Ishikawa (cell line): ENCODE measurements around the gene DOK4.

Source experiments
- CEBPB ChIP-seq: IDR thresholded peaks from 2 replicates; pipeline ENCODE4 v1.6.1; 2012
- CREB1 ChIP-seq: IDR thresholded peaks from 2 replicates; pipeline ENCODE4 v1.6.1; 2012; ENCODE audit warnings: low read depth
- EGR1 ChIP-seq: IDR thresholded peaks from 2 replicates; pipeline ENCODE4 v1.6.1; 2012
- EP300 ChIP-seq: IDR thresholded peaks from 2 replicates; pipeline ENCODE4 v1.6.1; 2012; ENCODE audit warnings: borderline replicate concordance
- FOXM1 ChIP-seq: IDR thresholded peaks from 2 replicates; pipeline ENCODE4 v1.6.1; 2012; ENCODE audit warnings: low read depth, borderline replicate concordance
- MAX ChIP-seq: IDR thresholded peaks from 2 replicates; pipeline ENCODE4 v1.6.1; 2012
- NFIC ChIP-seq: IDR thresholded peaks from 2 replicates; pipeline ENCODE4 v1.6.1; 2012
- RAD21 ChIP-seq: IDR thresholded peaks from 2 replicates; pipeline ENCODE4 v1.6.1; 2012; ENCODE audit warnings: low read depth
- REST ChIP-seq: IDR thresholded peaks from 2 replicates; pipeline ENCODE4 v1.6.1; 2012; ENCODE audit warnings: low read depth, mild to moderate bottlenecking
- TAF1 ChIP-seq: IDR thresholded peaks from 2 replicates; pipeline ENCODE4 v1.6.1; 2012; ENCODE audit warnings: low read depth, mild to moderate bottlenecking
- TCF12 ChIP-seq: IDR thresholded peaks from 2 replicates; pipeline ENCODE4 v1.6.1; 2012; ENCODE audit warnings: low read depth
- TEAD4 ChIP-seq: IDR thresholded peaks from 2 replicates; pipeline ENCODE4 v1.6.1; 2012
- YY1 ChIP-seq: IDR thresholded peaks from 2 replicates; pipeline ENCODE4 v1.6.1; 2012; ENCODE audit warnings: low read depth
- ZBTB7A ChIP-seq: IDR thresholded peaks from 2 replicates; pipeline ENCODE4 v1.6.1; 2012; ENCODE audit warnings: low read depth
- TF ChIP-seq, protein P1 (sequence below): IDR thresholded peaks from 2 replicates; pipeline ENCODE4 v1.6.1; 2012

The DOK4 gene

GRCh38 chr16:57529391-57530103 is 43.3 kb upstream of the DOK4 start:
- no peak for TF ChIP-seq FOXM1

GRCh38 chr16:57528499-57529390 is 42.5 kb upstream of the DOK4 start:
- no peak; the same call in 1 of the 2 replicates for TF ChIP-seq YY1
- TF ChIP-seq REST: no peak
- no peak for TF ChIP-seq EP300
- TF ChIP-seq EGR1: peak; percentile 89
- peak; percentile 74; the same call in 1 of the 2 replicates for TF ChIP-seq MAX
- TF ChIP-seq, protein P1, sequence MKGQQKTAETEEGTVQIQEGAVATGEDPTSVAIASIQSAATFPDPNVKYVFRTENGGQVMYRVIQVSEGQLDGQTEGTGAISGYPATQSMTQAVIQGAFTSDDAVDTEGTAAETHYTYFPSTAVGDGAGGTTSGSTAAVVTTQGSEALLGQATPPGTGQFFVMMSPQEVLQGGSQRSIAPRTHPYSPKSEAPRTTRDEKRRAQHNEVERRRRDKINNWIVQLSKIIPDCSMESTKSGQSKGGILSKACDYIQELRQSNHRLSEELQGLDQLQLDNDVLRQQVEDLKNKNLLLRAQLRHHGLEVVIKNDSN: no peak
- TF ChIP-seq ZBTB7A: no peak
- no peak for TF ChIP-seq TCF12

DNA sequence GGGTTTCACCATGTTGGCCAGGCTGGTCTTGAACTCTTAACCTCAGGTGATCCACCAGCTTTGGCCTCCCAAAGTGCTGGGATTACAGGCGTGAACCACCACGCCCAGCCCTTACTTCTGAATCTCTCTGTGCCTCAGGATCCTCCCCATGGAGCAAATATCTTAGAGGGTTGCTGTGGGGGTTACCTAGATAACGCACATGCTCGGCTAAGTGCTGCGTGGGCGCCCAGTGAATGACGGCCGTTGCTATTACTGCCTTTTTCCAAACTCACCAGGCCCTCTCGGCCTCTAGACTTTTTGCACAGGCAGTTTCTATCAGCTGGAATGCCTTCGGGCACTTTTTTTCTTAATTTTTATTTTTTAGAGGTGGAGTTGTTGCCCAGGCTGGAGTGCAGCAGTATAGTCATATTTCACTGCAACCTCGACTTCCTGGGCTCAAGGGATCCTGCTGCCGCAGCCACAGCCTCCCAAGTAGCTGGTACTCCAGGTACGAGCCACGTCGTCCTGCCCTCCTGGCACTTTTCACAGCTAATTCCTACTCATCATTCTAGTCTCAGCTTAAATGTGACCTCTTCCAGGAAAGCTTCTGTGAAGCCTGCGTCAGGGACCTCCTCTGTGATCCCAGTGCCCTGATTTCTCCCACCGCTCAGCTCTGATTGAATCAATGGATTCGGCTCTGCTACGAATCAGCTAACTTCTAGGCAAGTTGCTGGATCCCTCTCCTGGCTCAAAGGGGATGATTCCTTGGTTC is 41.5 kb upstream of the DOK4 start:
- no peak for TF ChIP-seq CREB1
- no peak for TF ChIP-seq EGR1
- TF ChIP-seq NFIC: no peak
- no peak for TF ChIP-seq CEBPB
- no peak for TF ChIP-seq MAX
- TF ChIP-seq YY1: no peak

GRCh38 chr16:57527027-57527426 is 40.7 kb upstream of the DOK4 start:
- TF ChIP-seq YY1 (no peak), ZBTB7A (no peak), CEBPB (no peak), NFIC (no peak), TAF1 (no peak), FOXM1 (no peak), EP300 (no peak), MAX (no peak), EGR1 (no peak), TEAD4 (no peak), TCF12 (no peak), RAD21 (no peak), REST (no peak), CREB1 (no peak)
- TF ChIP-seq, protein P1: no peak

GRCh38 chr16:57526498-57526897 is 40.2 kb upstream of the DOK4 start:
- TF ChIP-seq ZBTB7A: no peak
- no peak for TF ChIP-seq TEAD4
- TF ChIP-seq MAX: no peak
- no peak for TF ChIP-seq NFIC
- TF ChIP-seq EP300: no peak
- TF ChIP-seq TCF12: no peak
- TF ChIP-seq TAF1: no peak
- TF ChIP-seq REST: no peak
- TF ChIP-seq CEBPB: no peak
- TF ChIP-seq FOXM1: no peak
- no peak for TF ChIP-seq EGR1
- TF ChIP-seq CREB1: no peak
- TF ChIP-seq, protein P1: no peak
